Pericardium fibroblast (primary cell): ENCODE results near the gene MRPS16. TPM values are rescaled to one million over a fixed set of nuclear protein-coding genes. Genes with fewer than 3 reads are reported as not detected.

Experiments used
- total RNA-seq: library from RNA; depleted of rRNA; stranded (reverse); fragments of >200 nt; gene quantifications from 2 replicates; pipeline ENCODE4 v1.2.3, GENCODE V29; 2015

Gene MRPS16
- total RNA-seq: 31.1 and 33.4 TPM in 2 replicates

DNA sequence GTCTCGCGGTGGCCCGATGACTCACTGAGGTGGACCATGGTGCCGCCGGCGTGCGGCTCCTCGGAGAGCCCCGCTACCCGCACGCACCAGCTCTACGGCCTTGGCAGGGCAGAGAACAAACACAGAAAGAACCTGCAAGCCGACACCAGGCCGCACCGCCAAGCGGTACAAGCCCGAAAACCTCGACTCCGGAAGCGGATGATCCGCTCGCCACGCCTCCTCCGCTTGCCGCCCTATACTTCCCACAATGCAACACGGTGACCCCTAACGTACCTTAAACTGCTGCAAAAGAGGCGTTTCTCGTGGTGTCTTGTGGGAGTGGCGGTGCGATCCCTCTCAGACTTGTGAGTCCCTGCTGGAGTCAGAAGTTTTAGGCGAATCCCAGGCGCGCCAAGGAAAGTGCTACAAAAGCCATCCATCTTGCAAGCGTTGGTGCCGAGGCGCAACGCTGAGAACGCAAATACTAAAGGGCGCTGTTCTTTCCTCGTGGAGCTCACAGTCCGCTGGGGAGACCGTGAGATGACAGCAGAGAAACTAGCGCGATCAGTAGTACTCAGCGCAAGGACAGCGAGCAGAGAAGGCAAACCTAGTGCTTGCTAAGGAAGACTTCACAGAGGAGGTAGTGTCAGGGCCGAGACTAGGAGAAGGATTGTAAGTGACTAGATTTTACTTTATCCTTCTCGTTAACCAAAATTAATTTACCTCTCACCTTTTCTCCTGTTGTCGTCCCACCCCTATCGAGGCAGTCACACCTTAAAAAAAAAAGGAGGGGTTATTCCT is at the start of gene MRPS16:
TSS of gene MRPS16 (minus strand) at position 200 of the 780 bp plus-strand sequence. CDS start at position 38, 162 bp downstream.

GRCh38 chr10:73246646-73247508 is 5.6 kb downstream of the MRPS16 start, which contains the start of gene DNAJC9:
Gene DNAJC9, minus strand, starts transcription at chr10:73247255. Its CDS starts 66 bp downstream, at chr10:73247189.

Other genes starting within 250 kb of the MRPS16 start
- 163 and 307 TPM in 2 replicates for gene P4HA1, start 155.8 kb downstream of the MRPS16 start, total RNA-seq
- 3.0 and 11.0 TPM in 2 replicates for gene NUDT13, start 142.2 kb downstream of the MRPS16 start, total RNA-seq
- gene ECD, start 84.6 kb downstream of the MRPS16 start, total RNA-seq: 16.7 and 28.7 TPM in 2 replicates
- 7.1 and 14.7 TPM in 2 replicates for gene FAM149B1, start 84.5 kb downstream of the MRPS16 start, total RNA-seq
- gene DNAJC9, start 5.4 kb downstream of the MRPS16 start, total RNA-seq: 8.6 and 13.1 TPM in 2 replicates
- gene CFAP70, start 106.2 kb upstream of the MRPS16 start, total RNA-seq: 0.23 and 0.94 TPM in 2 replicates
- gene ANXA7, start 161.4 kb upstream of the MRPS16 start, total RNA-seq: 42.5 and 60.6 TPM in 2 replicates
- 0.09 and 0.35 TPM in 2 replicates for gene MSS51, start 180.9 kb upstream of the MRPS16 start, total RNA-seq
- gene PPP3CB, start 243.4 kb upstream of the MRPS16 start, total RNA-seq: 17.9 and 25.8 TPM in 2 replicates